ENCODE results near the gene ZNF490.

Gene ZNF490

GRCh38 chr19:12617646-12618045, 7.0 kb upstream of the ZNF490 start:
- H3K27ac ChIP-seq: no peak overlapping the region

GRCh38 chr19:12611361-12611699, 717 bp upstream of the ZNF490 start:
- H3K27ac ChIP-seq: peak overlapping the region; percentile 91
- no peak for TF ChIP-seq ZFX (IDR thresholded peaks at IDR 0.05)
- TF ChIP-seq CTCF (conservative IDR thresholded peaks at IDR 0.05): no peak

More at GRCh38 chr19:12617646-12618045, 7.0 kb upstream of the ZNF490 start:
- no peak for TF ChIP-seq ZFX (IDR thresholded peaks at IDR 0.05)
- TF ChIP-seq CTCF (conservative IDR thresholded peaks at IDR 0.05): no peak

- no peak for TF ChIP-seq ZFX (IDR thresholded peaks at IDR 0.05)
- TF ChIP-seq CTCF (conservative IDR thresholded peaks at IDR 0.05): no peak
- no peak overlapping the region for H3K27ac ChIP-seq
These were observed 3.0 kb downstream of the ZNF490 start for GRCh38 chr19:12607631-12608030.

GRCh38 chr19:12606796-12607195, 3.8 kb downstream of the ZNF490 start:
- TF ChIP-seq CTCF (conservative IDR thresholded peaks at IDR 0.05) (no peak), ZFX (IDR thresholded peaks at IDR 0.05) (no peak)
- no peak overlapping the region for H3K27ac ChIP-seq

- TF ChIP-seq ZFX (IDR thresholded peaks at IDR 0.05): no peak
- TF ChIP-seq CTCF (conservative IDR thresholded peaks at IDR 0.05): no peak
- no peak overlapping the region for H3K27ac ChIP-seq
These were observed 6.9 kb downstream of the ZNF490 start for GRCh38 chr19:12603714-12604113.

- TF ChIP-seq CTCF (conservative IDR thresholded peaks at IDR 0.05) (no peak), ZFX (IDR thresholded peaks at IDR 0.05) (no peak)
- no peak overlapping the region for H3K27ac ChIP-seq
These were observed 13.0 kb downstream of the ZNF490 start for GRCh38 chr19:12597594-12597993.

GRCh38 chr19:12596927-12597548, 13.6 kb downstream of the ZNF490 start:
- TF ChIP-seq ZFX (IDR thresholded peaks at IDR 0.05): no peak
- no peak overlapping the region for H3K27ac ChIP-seq

- no peak overlapping the region for H3K27ac ChIP-seq
- TF ChIP-seq ZFX (IDR thresholded peaks at IDR 0.05): no peak
- TF ChIP-seq CTCF (conservative IDR thresholded peaks at IDR 0.05): no peak
These were observed 14.1 kb downstream of the ZNF490 start for GRCh38 chr19:12596485-12596884.

Data from C4-2B (cell line).